HCT116 (cell line): ENCODE measurements around the gene SELP. TPM values are rescaled to one million over a fixed set of nuclear protein-coding genes. Genes with fewer than 3 reads are reported as not detected.

Experiments
- ATAC-seq: fragments of 200-7000 bp; cut with Tn5 transposase; 2 replicates; pipeline ENCODE4 v1.9.1; 2020; ENCODE audit warnings: mild to moderate bottlenecking, moderate library complexity
- BruUV-seq: library from RNA; stranded (reverse); fragments of 400-500 nt; replicated peaks from 2 replicates; lab custom pipeline; 2021; lab: Mats Ljungman, UMichigan
- CTCF ChIA-PET: fragments of 300-600 bp; sonication (Branson Sonifier 250); formaldehyde crosslinking; loops from one replicate; lab custom pipeline; 2021; ENCODE audit warnings: antibody characterized with exemption; lab: Charles Lee
- POLR2A ChIA-PET: fragments of 300-600, 350-600 bp; sonication (Branson Sonifier 250); formaldehyde crosslinking; loops from one replicate; lab custom pipeline; 2021; ENCODE audit warnings: antibody characterized with exemption; lab: Charles Lee
- RAD21 ChIA-PET, 2 experiments: fragments of 300-600 bp; sonication (Branson Sonifier 250); formaldehyde crosslinking; loops; one replicate each; lab custom pipeline; 2023; ENCODE audit warnings: low total read pairs in 2 of 2; ENCODE audit not compliant: uncharacterized antibody in 2 of 2, unreplicated experiment in 2 of 2, low non-redundant PET in 1 of 2; lab: Charles Lee
- DNase-seq: peaks from one replicate; pipeline ENCODE4 v3.0.0-alpha.2; 2010; ENCODE audit warnings: low read depth, low spot score
- H2AFZ ChIP-seq: fragments of 200-600 bp; shearing (Covaris generic), sonication (generic); 2 replicates; pipeline ENCODE4 v1.6.1; 2017; ENCODE audit warnings: low read depth, mixed run types, mixed read lengths, antibody characterized with exemption, low read length; ENCODE audit not compliant: poor library complexity, severe bottlenecking
- H3K27ac ChIP-seq: 2 replicates; pipeline ENCODE4 v1.5.1; 2012; ENCODE audit warnings: low read depth, low read length
- H3K27me3 ChIP-seq: fragments of 200-600 bp; sonication (generic); 2 replicates; pipeline ENCODE4 v1.6.1; 2016; ENCODE audit warnings: mixed run types, low read length, mixed read lengths; ENCODE audit not compliant: insufficient read depth
- H3K36me3 ChIP-seq, 2 experiments: fragments of 200-500 bp in 1 of 2; fragments of 200-600 bp in 1 of 2; sonication (Bioruptor generic) in 1 of 2; sonication (generic) in 1 of 2; 2 replicates each; pipeline versions ENCODE4 v1.5.1 to v1.6.1; 2014 to 2016; ENCODE audit warnings: low read length in 2 of 2, inconsistent platforms in 1 of 2, mixed read lengths in 1 of 2, mixed run types in 1 of 2; ENCODE audit not compliant: insufficient read depth in 2 of 2, control insufficient read depth in 1 of 2
- H3K4me1 ChIP-seq, 2 experiments: fragments of 200-600 bp in 1 of 2; sonication (generic) in 1 of 2; 2 replicates each; pipeline versions ENCODE4 v1.5.1 to v1.6.1; 2012 to 2017; ENCODE audit warnings: low read length in 2 of 2, inconsistent platforms in 1 of 2, mild to moderate bottlenecking in 1 of 2, mixed read lengths in 1 of 2, mixed run types in 1 of 2, moderate library complexity in 1 of 2; ENCODE audit not compliant: insufficient read depth in 2 of 2, control insufficient read depth in 1 of 2
- H3K4me2 ChIP-seq: fragments of 200-600 bp; sonication (generic); 2 replicates; pipeline ENCODE4 v1.6.1; 2017; ENCODE audit warnings: mixed run types, low read length, mixed read lengths
- H3K4me3 ChIP-seq, 2 experiments: fragments of 200-600 bp in 1 of 2; sonication (generic) in 1 of 2; replicated peaks in 1 of 2; 2 replicates each; pipeline ENCODE4 v1.5.1; 2011 to 2016; ENCODE audit warnings: low read length in 2 of 2, control low read depth in 1 of 2, low read depth in 1 of 2, mild to moderate bottlenecking in 1 of 2, mixed read lengths in 1 of 2, mixed run types in 1 of 2
- H3K79me2 ChIP-seq: fragments of 200-600 bp; sonication (generic); 2 replicates; pipeline ENCODE4 v1.6.1; 2017; ENCODE audit warnings: mild to moderate bottlenecking, mixed run types, low read length, moderate library complexity, mixed read lengths; ENCODE audit not compliant: insufficient read depth
- H3K9ac ChIP-seq: fragments of 200-600 bp; sonication (generic); 2 replicates; pipeline ENCODE4 v1.6.1; 2016; ENCODE audit warnings: low read length, mixed read lengths
- H3K9me2 ChIP-seq: fragments of 200-600 bp; sonication (generic), shearing (Covaris generic); 2 replicates; pipeline ENCODE4 v1.6.1; 2017; ENCODE audit warnings: mixed run types, mild to moderate bottlenecking, moderate library complexity; ENCODE audit not compliant: insufficient read depth
- H3K9me3 ChIP-seq, 2 experiments: fragments of 200-500 bp in 1 of 2; fragments of 200-600 bp in 1 of 2; sonication (Bioruptor generic) in 1 of 2; sonication (generic) in 1 of 2; 2 replicates each; pipeline ENCODE4 v1.6.1; 2014 to 2017; ENCODE audit warnings: low read length in 2 of 2, mixed read lengths in 2 of 2, inconsistent platforms in 1 of 2, low read depth in 1 of 2, mild to moderate bottlenecking in 1 of 2, mixed run types in 1 of 2, moderate library complexity in 1 of 2; ENCODE audit not compliant: control insufficient read depth in 1 of 2, insufficient read depth in 1 of 2
- H4K20me1 ChIP-seq: fragments of 200-600 bp; sonication (generic), shearing (Covaris generic); 2 replicates; pipeline ENCODE4 v1.6.1; 2017; ENCODE audit warnings: mixed run types, mild to moderate bottlenecking, moderate library complexity; ENCODE audit not compliant: insufficient read depth
- EGR1 ChIP-seq: IDR thresholded peaks from 2 replicates; pipeline ENCODE4 v1.6.1; 2012; ENCODE audit warnings: low read depth
- EZH2 ChIP-seq: fragments of 200-600 bp; sonication (generic); IDR thresholded peaks from 2 replicates; pipeline ENCODE4 v1.6.1; 2017; ENCODE audit warnings: antibody characterized with exemption, mixed run types
- EZH2phosphoT487 ChIP-seq: fragments of 200-600 bp; IDR thresholded peaks from 2 replicates; pipeline ENCODE4 v1.6.1; 2018; ENCODE audit warnings: antibody characterized with exemption, borderline replicate concordance
- JUND ChIP-seq: IDR thresholded peaks from 2 replicates; pipeline ENCODE4 v1.6.1; 2012
- MAX ChIP-seq: IDR thresholded peaks from 2 replicates; pipeline ENCODE4 v1.6.1; 2012
- POLR2AphosphoS5 ChIP-seq: IDR thresholded peaks from 2 replicates; pipeline ENCODE4 v1.6.1; 2011; ENCODE audit warnings: mild to moderate bottlenecking, low read depth, low read length, moderate library complexity
- RAD21 ChIP-seq: IDR thresholded peaks from 2 replicates; pipeline ENCODE4 v1.6.1; 2012; ENCODE audit warnings: low read depth, mild to moderate bottlenecking
- SIN3A ChIP-seq: IDR thresholded peaks from 2 replicates; pipeline ENCODE4 v1.6.1; 2012; ENCODE audit warnings: low read depth
- YY1 ChIP-seq: IDR thresholded peaks from 2 replicates; pipeline ENCODE4 v1.6.1; 2011; ENCODE audit warnings: low read length, low read depth, moderate library complexity, mild to moderate bottlenecking; ENCODE audit not compliant: insufficient replicate concordance; ENCODE audit errors: extremely low read depth
- intact Hi-C: fragments of 100-400 bp; cut with micrococcal nuclease; formaldehyde crosslinking; loops from 2 replicates; pipeline ENCODE4 v1.10.0; 2022
- total RNA-seq: library from RNA; stranded (reverse); gene quantifications from one replicate; pipeline ENCODE4 v1.2.1, GENCODE V29; 2021; ENCODE audit not compliant: unreplicated experiment
- TF ChIP-seq, protein P1 (sequence below): IDR thresholded peaks from 2 replicates; pipeline ENCODE4 v1.6.1; 2012
- TF ChIP-seq, protein P2 (sequence below), 3 experiments: fragments of 200-600 bp in 1 of 3; sonication (generic) in 1 of 3; IDR thresholded peaks in 2 of 3; conservative IDR thresholded peaks in 1 of 3; 2 replicates each; pipeline ENCODE4 v1.5.1; 2012 to 2017; ENCODE audit warnings: low read depth in 2 of 3, low read length in 2 of 3, antibody characterized with exemption in 1 of 3, borderline replicate concordance in 1 of 3, control low read depth in 1 of 3, mild to moderate bottlenecking in 1 of 3, mixed read lengths in 1 of 3, mixed run types in 1 of 3, moderate library complexity in 1 of 3; ENCODE audit not compliant: insufficient read depth in 1 of 3

SELP gene
- total RNA-seq, 1 experiment from 2014 or later = not detected

DNA sequence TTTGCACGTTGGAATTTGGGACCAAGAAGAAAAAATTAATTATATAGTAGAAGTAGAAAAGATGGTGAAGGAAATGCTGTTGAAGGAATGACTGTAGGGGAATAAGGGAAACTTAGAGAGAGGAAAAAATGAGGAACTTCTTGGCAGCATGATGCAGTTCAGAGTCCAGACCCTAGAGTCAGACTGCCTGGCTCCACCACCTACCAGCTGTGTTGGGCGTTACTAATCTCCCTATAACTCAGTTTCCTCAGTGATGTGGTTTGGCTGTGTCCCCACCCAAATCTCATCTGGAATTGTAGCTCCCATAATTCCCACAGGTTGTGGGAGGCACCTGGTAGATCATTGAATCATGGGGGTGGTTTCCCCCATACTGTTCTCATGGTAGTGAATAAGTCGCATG, 1.3 kb upstream of the SELP start:
- Histone ChIP-seq H3K4me2 (no peak overlapping the region), H3K4me3 (no peak overlapping the region), H3K9me2 (no peaks in the 10 kb centered on the region), H3K27me3 (no peaks in the 10 kb centered on the region), H3K9ac (no peak overlapping the region), H4K20me1 (no peaks in the 10 kb centered on the region), H3K79me2 (no peaks in the 10 kb centered on the region), H3K4me1 (no peaks in the 10 kb centered on the region), H3K36me3 (no peaks in the 10 kb centered on the region), H3K9me3 (peaks cover 0 to 13% of the 10 kb centered on the region in 2 experiments; a peak in 2 of 4 replicates), H3K27ac (no peak overlapping the region), H2AFZ (no peak overlapping the region)
- ATAC-seq (no peak), DNase-seq (no peak)
- no TSS peak for BruUV-seq
- intact Hi-C loops = no loop called here
- ChIA-PET CTCF (no interaction called here), RAD21 (no interaction called here), POLR2A (no interaction called here)
- TF ChIP-seq YY1 (no peak), EGR1 (no peak), MAX (no peak), POLR2AphosphoS5 (no peak), SIN3A (no peak), RAD21 (no peak), EZH2phosphoT487 (no peak), EZH2 (no peak)
- TF ChIP-seq, protein P1, sequence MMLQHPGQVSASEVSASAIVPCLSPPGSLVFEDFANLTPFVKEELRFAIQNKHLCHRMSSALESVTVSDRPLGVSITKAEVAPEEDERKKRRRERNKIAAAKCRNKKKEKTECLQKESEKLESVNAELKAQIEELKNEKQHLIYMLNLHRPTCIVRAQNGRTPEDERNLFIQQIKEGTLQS = no peak

DNA sequence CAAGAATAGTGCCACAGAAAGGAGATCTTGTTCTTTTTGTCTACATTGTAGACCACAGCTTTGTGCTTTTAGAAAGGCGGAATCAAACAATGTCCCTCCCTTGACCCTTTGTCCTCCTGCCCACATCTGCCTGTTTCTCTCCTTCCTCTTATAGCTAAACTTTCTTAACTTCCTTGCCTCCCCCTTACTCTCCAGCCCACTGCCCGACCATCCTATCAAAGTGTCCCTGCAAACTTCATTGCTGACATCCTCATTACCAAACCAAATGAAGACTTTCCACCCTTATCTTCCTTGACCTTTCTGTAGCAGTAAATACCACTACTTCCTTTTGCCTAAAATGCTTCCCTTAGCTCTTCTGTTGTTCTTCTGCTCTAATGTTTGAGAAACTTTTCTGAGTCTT, 5.0 kb downstream of the SELP start:
- POLR2A ChIA-PET = no interaction called here
- no peak overlapping the region for H2AFZ ChIP-seq
- DNase-seq (no peak), ATAC-seq (no peak)
- TF ChIP-seq MAX = no peak
- TF ChIP-seq JUND = no peak
- TF ChIP-seq, protein P2, sequence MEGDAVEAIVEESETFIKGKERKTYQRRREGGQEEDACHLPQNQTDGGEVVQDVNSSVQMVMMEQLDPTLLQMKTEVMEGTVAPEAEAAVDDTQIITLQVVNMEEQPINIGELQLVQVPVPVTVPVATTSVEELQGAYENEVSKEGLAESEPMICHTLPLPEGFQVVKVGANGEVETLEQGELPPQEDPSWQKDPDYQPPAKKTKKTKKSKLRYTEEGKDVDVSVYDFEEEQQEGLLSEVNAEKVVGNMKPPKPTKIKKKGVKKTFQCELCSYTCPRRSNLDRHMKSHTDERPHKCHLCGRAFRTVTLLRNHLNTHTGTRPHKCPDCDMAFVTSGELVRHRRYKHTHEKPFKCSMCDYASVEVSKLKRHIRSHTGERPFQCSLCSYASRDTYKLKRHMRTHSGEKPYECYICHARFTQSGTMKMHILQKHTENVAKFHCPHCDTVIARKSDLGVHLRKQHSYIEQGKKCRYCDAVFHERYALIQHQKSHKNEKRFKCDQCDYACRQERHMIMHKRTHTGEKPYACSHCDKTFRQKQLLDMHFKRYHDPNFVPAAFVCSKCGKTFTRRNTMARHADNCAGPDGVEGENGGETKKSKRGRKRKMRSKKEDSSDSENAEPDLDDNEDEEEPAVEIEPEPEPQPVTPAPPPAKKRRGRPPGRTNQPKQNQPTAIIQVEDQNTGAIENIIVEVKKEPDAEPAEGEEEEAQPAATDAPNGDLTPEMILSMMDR (IDR thresholded peaks at IDR 0.05 in 2 of 3, conservative IDR thresholded peaks at IDR 0.05 in 1 of 3; ENCODE audit: borderline replicate concordance in 1 of 3, insufficient read depth in 1 of 3, low read depth in 2 of 3, low read length in 2 of 3) = no peak
- TF ChIP-seq EZH2phosphoT487 = no peak
- no peak for TF ChIP-seq YY1
- H3K9me3 ChIP-seq = no peaks in the 10 kb centered on the region
- H3K27ac ChIP-seq = no peak overlapping the region
- RAD21 ChIA-PET = no interaction called here
- H3K27me3 ChIP-seq = no peaks in the 10 kb centered on the region
- no peaks in the 10 kb centered on the region for H3K9me2 ChIP-seq
- no peaks in the 10 kb centered on the region for H3K36me3 ChIP-seq
- H4K20me1 ChIP-seq = no peaks in the 10 kb centered on the region
- no TSS peak for BruUV-seq
- intact Hi-C loops = no loop called here
- H3K4me1 ChIP-seq = no peaks in the 10 kb centered on the region
- H3K79me2 ChIP-seq = no peaks in the 10 kb centered on the region
- CTCF ChIA-PET = no interaction called here
- H3K4me2 ChIP-seq = no peak overlapping the region
- no peak overlapping the region for H3K4me3 ChIP-seq
- H3K9ac ChIP-seq = no peak overlapping the region
